Neural cell (in vitro differentiated cells): ENCODE results near the gene RBM43.

Experiments
- CTCF ChIP-seq: fragments of 450-650 bp; IDR thresholded peaks from 2 replicates; pipeline ENCODE4 v1.5.1; 2014; ENCODE audit warnings: antibody characterized with exemption, mild to moderate bottlenecking, moderate library complexity; ENCODE audit not compliant: poor library complexity, severe bottlenecking
- EP300 ChIP-seq: fragments of 450-650 bp; conservative IDR thresholded peaks from 2 replicates; pipeline ENCODE4 v1.6.1; 2014; ENCODE audit warnings: antibody characterized with exemption, mild to moderate bottlenecking, moderate library complexity; ENCODE audit not compliant: poor library complexity, severe bottlenecking

GRCh38 chr2:151261231-151261976 lies at the start of gene RBM43:
- TF ChIP-seq CTCF: no peak
- no peak for TF ChIP-seq EP300
